H1 (cell line): ENCODE measurements around the gene UBASH3A. TPM values are rescaled to one million over a fixed set of nuclear protein-coding genes. Genes with fewer than 3 reads are reported as not detected.

Experiments used
- CBX5 ChIP-seq: fragments of 300-800, 300-1000 bp; sonication (generic); IDR thresholded peaks from 2 replicates; pipeline ENCODE4 v1.7.1; 2016; ENCODE audit warnings: antibody characterized with exemption, low read length, low read depth
- CHD2 ChIP-seq: IDR thresholded peaks from 2 replicates; pipeline ENCODE4 v1.6.1; 2012; ENCODE audit warnings: low read length, improper control_type of control experiment
- CREB1 ChIP-seq: IDR thresholded peaks from 2 replicates; pipeline ENCODE4 v1.6.1; 2012; ENCODE audit warnings: inconsistent platforms
- CTBP2 ChIP-seq: IDR thresholded peaks from 2 replicates; pipeline ENCODE4 v1.7.0; 2011; ENCODE audit warnings: borderline replicate concordance, mild to moderate bottlenecking, moderate library complexity, mixed read lengths, low read length; ENCODE audit not compliant: insufficient read depth, insufficient read length
- GTF2F1 ChIP-seq: IDR thresholded peaks from 2 replicates; pipeline ENCODE4 v1.6.1; 2012; ENCODE audit warnings: low read depth, low read length, improper control_type of control experiment, borderline replicate concordance
- SIN3A ChIP-seq, 2 experiments: IDR thresholded peaks in 1 of 2; conservative IDR thresholded peaks in 1 of 2; 2 replicates each; pipeline ENCODE4 v1.6.1; 2011 to 2012; ENCODE audit warnings: low read length in 2 of 2, improper control_type of control experiment in 1 of 2, low read depth in 1 of 2, mild to moderate bottlenecking in 1 of 2
- SIX5 ChIP-seq: IDR thresholded peaks from 2 replicates; pipeline ENCODE4 v1.6.1; 2011; ENCODE audit warnings: mild to moderate bottlenecking, low read depth, low read length
- SP1 ChIP-seq: IDR thresholded peaks from 2 replicates; pipeline ENCODE4 v1.6.1; 2011; ENCODE audit warnings: low read depth, low read length
- SRF ChIP-seq: IDR thresholded peaks from 2 replicates; pipeline ENCODE4 v1.6.1; 2011; ENCODE audit warnings: mild to moderate bottlenecking, low read depth, low read length, moderate library complexity
- SUZ12 ChIP-seq: fragments of 200-600 bp; sonication (generic); IDR thresholded peaks from 2 replicates; pipeline ENCODE4 v1.6.1; 2012; ENCODE audit warnings: mild to moderate bottlenecking, inconsistent platforms, low read length, moderate library complexity, mixed read lengths
- TBP ChIP-seq: IDR thresholded peaks from 2 replicates; pipeline ENCODE4 v1.6.1; 2011; ENCODE audit warnings: low read depth, low read length, improper control_type of control experiment
- TEAD4 ChIP-seq: IDR thresholded peaks from 2 replicates; pipeline ENCODE4 v1.6.1; 2012; ENCODE audit warnings: low read depth, low read length, inconsistent platforms, mixed read lengths
- polyA plus RNA-seq, 7 experiments: library from polyadenylated mRNA; depleted of rRNA in 3 of 7; stranded (reverse) in 5 of 7; unstranded in 2 of 7; fragments of >200 nt in 5 of 7; fragments of 200-250 nt in 2 of 7; gene quantifications; 1 replicate in 5 of 7; 2 replicates in 1 of 7; 4 replicates in 1 of 7; pipeline versions ENCODE4 v1.2.1 to v1.2.3, GENCODE V29; 2011 to 2013; ENCODE audit warnings: missing spikeins in 2 of 7, mixed read lengths in 2 of 7
- total RNA-seq: library from RNA; stranded (reverse); fragmentation: NEBNext Ultra II Directional; extraction: Animal tissue kit (Norgen Biotek cat#: 25700); gene quantifications from 2 replicates; pipeline ENCODE4 v1.2.1, GENCODE V29; 2021
- TF ChIP-seq, protein P1 (sequence below): fragments of 300-600 bp; sonication (generic); IDR thresholded peaks from 2 replicates; pipeline ENCODE4 v1.7.1; 2012; ENCODE audit warnings: low read length, moderate library complexity, mild to moderate bottlenecking, inconsistent platforms; ENCODE audit not compliant: insufficient replicate concordance

Gene UBASH3A
- total and polyA plus RNA-seq, 2 of the 8 experiments (the other 6 are each of a cell fraction or from before 2014, with no cell fraction given), result not detected

DNA sequence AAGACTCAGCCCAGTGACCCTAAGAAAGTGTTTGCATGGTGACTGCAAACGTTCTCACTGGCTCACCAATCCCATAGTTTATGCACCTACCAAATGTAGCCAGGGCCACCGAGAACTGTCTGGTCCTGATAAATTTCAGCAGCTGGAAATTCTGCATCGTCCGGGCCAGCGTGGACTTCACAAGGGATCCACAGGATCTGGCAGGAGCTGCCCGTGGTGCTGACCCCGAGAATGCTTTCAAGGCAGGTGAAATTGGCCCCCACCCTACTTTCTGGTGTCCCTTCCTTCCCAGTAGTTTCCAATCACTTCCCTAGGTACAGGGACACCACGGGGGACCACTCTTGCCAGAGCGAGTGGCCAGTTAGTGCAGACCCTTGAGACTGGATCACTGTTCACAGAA lies 26.2 kb downstream of the UBASH3A start (continued):
- TF ChIP-seq, protein P1, sequence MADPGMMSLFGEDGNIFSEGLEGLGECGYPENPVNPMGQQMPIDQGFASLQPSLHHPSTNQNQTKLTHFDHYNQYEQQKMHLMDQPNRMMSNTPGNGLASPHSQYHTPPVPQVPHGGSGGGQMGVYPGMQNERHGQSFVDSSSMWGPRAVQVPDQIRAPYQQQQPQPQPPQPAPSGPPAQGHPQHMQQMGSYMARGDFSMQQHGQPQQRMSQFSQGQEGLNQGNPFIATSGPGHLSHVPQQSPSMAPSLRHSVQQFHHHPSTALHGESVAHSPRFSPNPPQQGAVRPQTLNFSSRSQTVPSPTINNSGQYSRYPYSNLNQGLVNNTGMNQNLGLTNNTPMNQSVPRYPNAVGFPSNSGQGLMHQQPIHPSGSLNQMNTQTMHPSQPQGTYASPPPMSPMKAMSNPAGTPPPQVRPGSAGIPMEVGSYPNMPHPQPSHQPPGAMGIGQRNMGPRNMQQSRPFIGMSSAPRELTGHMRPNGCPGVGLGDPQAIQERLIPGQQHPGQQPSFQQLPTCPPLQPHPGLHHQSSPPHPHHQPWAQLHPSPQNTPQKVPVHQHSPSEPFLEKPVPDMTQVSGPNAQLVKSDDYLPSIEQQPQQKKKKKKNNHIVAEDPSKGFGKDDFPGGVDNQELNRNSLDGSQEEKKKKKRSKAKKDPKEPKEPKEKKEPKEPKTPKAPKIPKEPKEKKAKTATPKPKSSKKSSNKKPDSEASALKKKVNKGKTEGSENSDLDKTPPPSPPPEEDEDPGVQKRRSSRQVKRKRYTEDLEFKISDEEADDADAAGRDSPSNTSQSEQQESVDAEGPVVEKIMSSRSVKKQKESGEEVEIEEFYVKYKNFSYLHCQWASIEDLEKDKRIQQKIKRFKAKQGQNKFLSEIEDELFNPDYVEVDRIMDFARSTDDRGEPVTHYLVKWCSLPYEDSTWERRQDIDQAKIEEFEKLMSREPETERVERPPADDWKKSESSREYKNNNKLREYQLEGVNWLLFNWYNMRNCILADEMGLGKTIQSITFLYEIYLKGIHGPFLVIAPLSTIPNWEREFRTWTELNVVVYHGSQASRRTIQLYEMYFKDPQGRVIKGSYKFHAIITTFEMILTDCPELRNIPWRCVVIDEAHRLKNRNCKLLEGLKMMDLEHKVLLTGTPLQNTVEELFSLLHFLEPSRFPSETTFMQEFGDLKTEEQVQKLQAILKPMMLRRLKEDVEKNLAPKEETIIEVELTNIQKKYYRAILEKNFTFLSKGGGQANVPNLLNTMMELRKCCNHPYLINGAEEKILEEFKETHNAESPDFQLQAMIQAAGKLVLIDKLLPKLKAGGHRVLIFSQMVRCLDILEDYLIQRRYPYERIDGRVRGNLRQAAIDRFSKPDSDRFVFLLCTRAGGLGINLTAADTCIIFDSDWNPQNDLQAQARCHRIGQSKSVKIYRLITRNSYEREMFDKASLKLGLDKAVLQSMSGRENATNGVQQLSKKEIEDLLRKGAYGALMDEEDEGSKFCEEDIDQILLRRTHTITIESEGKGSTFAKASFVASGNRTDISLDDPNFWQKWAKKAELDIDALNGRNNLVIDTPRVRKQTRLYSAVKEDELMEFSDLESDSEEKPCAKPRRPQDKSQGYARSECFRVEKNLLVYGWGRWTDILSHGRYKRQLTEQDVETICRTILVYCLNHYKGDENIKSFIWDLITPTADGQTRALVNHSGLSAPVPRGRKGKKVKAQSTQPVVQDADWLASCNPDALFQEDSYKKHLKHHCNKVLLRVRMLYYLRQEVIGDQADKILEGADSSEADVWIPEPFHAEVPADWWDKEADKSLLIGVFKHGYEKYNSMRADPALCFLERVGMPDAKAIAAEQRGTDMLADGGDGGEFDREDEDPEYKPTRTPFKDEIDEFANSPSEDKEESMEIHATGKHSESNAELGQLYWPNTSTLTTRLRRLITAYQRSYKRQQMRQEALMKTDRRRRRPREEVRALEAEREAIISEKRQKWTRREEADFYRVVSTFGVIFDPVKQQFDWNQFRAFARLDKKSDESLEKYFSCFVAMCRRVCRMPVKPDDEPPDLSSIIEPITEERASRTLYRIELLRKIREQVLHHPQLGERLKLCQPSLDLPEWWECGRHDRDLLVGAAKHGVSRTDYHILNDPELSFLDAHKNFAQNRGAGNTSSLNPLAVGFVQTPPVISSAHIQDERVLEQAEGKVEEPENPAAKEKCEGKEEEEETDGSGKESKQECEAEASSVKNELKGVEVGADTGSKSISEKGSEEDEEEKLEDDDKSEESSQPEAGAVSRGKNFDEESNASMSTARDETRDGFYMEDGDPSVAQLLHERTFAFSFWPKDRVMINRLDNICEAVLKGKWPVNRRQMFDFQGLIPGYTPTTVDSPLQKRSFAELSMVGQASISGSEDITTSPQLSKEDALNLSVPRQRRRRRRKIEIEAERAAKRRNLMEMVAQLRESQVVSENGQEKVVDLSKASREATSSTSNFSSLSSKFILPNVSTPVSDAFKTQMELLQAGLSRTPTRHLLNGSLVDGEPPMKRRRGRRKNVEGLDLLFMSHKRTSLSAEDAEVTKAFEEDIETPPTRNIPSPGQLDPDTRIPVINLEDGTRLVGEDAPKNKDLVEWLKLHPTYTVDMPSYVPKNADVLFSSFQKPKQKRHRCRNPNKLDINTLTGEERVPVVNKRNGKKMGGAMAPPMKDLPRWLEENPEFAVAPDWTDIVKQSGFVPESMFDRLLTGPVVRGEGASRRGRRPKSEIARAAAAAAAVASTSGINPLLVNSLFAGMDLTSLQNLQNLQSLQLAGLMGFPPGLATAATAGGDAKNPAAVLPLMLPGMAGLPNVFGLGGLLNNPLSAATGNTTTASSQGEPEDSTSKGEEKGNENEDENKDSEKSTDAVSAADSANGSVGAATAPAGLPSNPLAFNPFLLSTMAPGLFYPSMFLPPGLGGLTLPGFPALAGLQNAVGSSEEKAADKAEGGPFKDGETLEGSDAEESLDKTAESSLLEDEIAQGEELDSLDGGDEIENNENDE, result no peak
- TF ChIP-seq SRF, result no peak
- TF ChIP-seq CREB1, result no peak
- no peak for TF ChIP-seq SUZ12
- no peak for TF ChIP-seq SIN3A (conservative IDR thresholded peaks at IDR 0.05 in 1 of 2, IDR thresholded peaks at IDR 0.05 in 1 of 2; ENCODE audit: low read depth in 1 of 2, low read length in 2 of 2)
- no peak for TF ChIP-seq SP1
- TF ChIP-seq CHD2, result no peak
- no peak for TF ChIP-seq TEAD4
- TF ChIP-seq SIX5, result no peak
- TF ChIP-seq TBP, result no peak
- TF ChIP-seq CBX5, result no peak
- TF ChIP-seq GTF2F1, result no peak
- TF ChIP-seq CTBP2, result no peak
